HCT116 (cell line): ENCODE data around the gene SLC19A1. TPM values are rescaled to one million over a fixed set of nuclear protein-coding genes. Genes with fewer than 3 reads are reported as not detected.

Source experiments
- ATAC-seq: fragments of 200-7000 bp; cut with Tn5 transposase; 2 replicates; pipeline ENCODE4 v1.9.1; 2020; ENCODE audit warnings: mild to moderate bottlenecking, moderate library complexity
- BruUV-seq: library from RNA; stranded (reverse); fragments of 400-500 nt; replicated peaks from 2 replicates; lab custom pipeline; 2021; lab: Mats Ljungman, UMichigan
- CTCF ChIA-PET: fragments of 300-600 bp; sonication (Branson Sonifier 250); formaldehyde crosslinking; loops from one replicate; lab custom pipeline; 2021; ENCODE audit warnings: antibody characterized with exemption; lab: Charles Lee
- POLR2A ChIA-PET: fragments of 300-600, 350-600 bp; sonication (Branson Sonifier 250); formaldehyde crosslinking; loops from one replicate; lab custom pipeline; 2021; ENCODE audit warnings: antibody characterized with exemption; lab: Charles Lee
- RAD21 ChIA-PET, 2 experiments: fragments of 300-600 bp; sonication (Branson Sonifier 250); formaldehyde crosslinking; loops; one replicate each; lab custom pipeline; 2023; ENCODE audit warnings: low total read pairs in 2 of 2; ENCODE audit not compliant: uncharacterized antibody in 2 of 2, unreplicated experiment in 2 of 2, low non-redundant PET in 1 of 2; lab: Charles Lee
- DNase-seq: peaks from one replicate; pipeline ENCODE4 v3.0.0-alpha.2; 2010; ENCODE audit warnings: low read depth, low spot score
- H2AFZ ChIP-seq: fragments of 200-600 bp; shearing (Covaris generic), sonication (generic); 2 replicates; pipeline ENCODE4 v1.6.1; 2017; ENCODE audit warnings: low read depth, mixed run types, mixed read lengths, antibody characterized with exemption, low read length; ENCODE audit not compliant: poor library complexity, severe bottlenecking
- H3K27ac ChIP-seq: 2 replicates; pipeline ENCODE4 v1.5.1; 2012; ENCODE audit warnings: low read depth, low read length
- H3K27me3 ChIP-seq: fragments of 200-600 bp; sonication (generic); 2 replicates; pipeline ENCODE4 v1.6.1; 2016; ENCODE audit warnings: mixed run types, low read length, mixed read lengths; ENCODE audit not compliant: insufficient read depth
- H3K36me3 ChIP-seq, 2 experiments: fragments of 200-500 bp in 1 of 2; fragments of 200-600 bp in 1 of 2; sonication (Bioruptor generic) in 1 of 2; sonication (generic) in 1 of 2; 2 replicates each; pipeline versions ENCODE4 v1.5.1 to v1.6.1; 2014 to 2016; ENCODE audit warnings: low read length in 2 of 2, inconsistent platforms in 1 of 2, mixed read lengths in 1 of 2, mixed run types in 1 of 2; ENCODE audit not compliant: insufficient read depth in 2 of 2, control insufficient read depth in 1 of 2
- H3K4me1 ChIP-seq, 2 experiments: fragments of 200-600 bp in 1 of 2; sonication (generic) in 1 of 2; 2 replicates each; pipeline versions ENCODE4 v1.5.1 to v1.6.1; 2012 to 2017; ENCODE audit warnings: low read length in 2 of 2, inconsistent platforms in 1 of 2, mild to moderate bottlenecking in 1 of 2, mixed read lengths in 1 of 2, mixed run types in 1 of 2, moderate library complexity in 1 of 2; ENCODE audit not compliant: insufficient read depth in 2 of 2, control insufficient read depth in 1 of 2
- H3K4me2 ChIP-seq: fragments of 200-600 bp; sonication (generic); 2 replicates; pipeline ENCODE4 v1.6.1; 2017; ENCODE audit warnings: mixed run types, low read length, mixed read lengths
- H3K4me3 ChIP-seq, 2 experiments: fragments of 200-600 bp in 1 of 2; sonication (generic) in 1 of 2; replicated peaks in 1 of 2; 2 replicates each; pipeline ENCODE4 v1.5.1; 2011 to 2016; ENCODE audit warnings: low read length in 2 of 2, control low read depth in 1 of 2, low read depth in 1 of 2, mild to moderate bottlenecking in 1 of 2, mixed read lengths in 1 of 2, mixed run types in 1 of 2
- H3K79me2 ChIP-seq: fragments of 200-600 bp; sonication (generic); 2 replicates; pipeline ENCODE4 v1.6.1; 2017; ENCODE audit warnings: mild to moderate bottlenecking, mixed run types, low read length, moderate library complexity, mixed read lengths; ENCODE audit not compliant: insufficient read depth
- H3K9ac ChIP-seq: fragments of 200-600 bp; sonication (generic); 2 replicates; pipeline ENCODE4 v1.6.1; 2016; ENCODE audit warnings: low read length, mixed read lengths
- H3K9me2 ChIP-seq: fragments of 200-600 bp; sonication (generic), shearing (Covaris generic); 2 replicates; pipeline ENCODE4 v1.6.1; 2017; ENCODE audit warnings: mixed run types, mild to moderate bottlenecking, moderate library complexity; ENCODE audit not compliant: insufficient read depth
- H3K9me3 ChIP-seq, 2 experiments: fragments of 200-500 bp in 1 of 2; fragments of 200-600 bp in 1 of 2; sonication (Bioruptor generic) in 1 of 2; sonication (generic) in 1 of 2; 2 replicates each; pipeline ENCODE4 v1.6.1; 2014 to 2017; ENCODE audit warnings: low read length in 2 of 2, mixed read lengths in 2 of 2, inconsistent platforms in 1 of 2, low read depth in 1 of 2, mild to moderate bottlenecking in 1 of 2, mixed run types in 1 of 2, moderate library complexity in 1 of 2; ENCODE audit not compliant: control insufficient read depth in 1 of 2, insufficient read depth in 1 of 2
- H4K20me1 ChIP-seq: fragments of 200-600 bp; sonication (generic), shearing (Covaris generic); 2 replicates; pipeline ENCODE4 v1.6.1; 2017; ENCODE audit warnings: mixed run types, mild to moderate bottlenecking, moderate library complexity; ENCODE audit not compliant: insufficient read depth
- CBX3 ChIP-seq: IDR thresholded peaks from 2 replicates; pipeline ENCODE4 v1.6.1; 2012; ENCODE audit warnings: low read depth
- ELF1 ChIP-seq: IDR thresholded peaks from 2 replicates; pipeline ENCODE4 v1.6.1; 2012; ENCODE audit warnings: low read depth, borderline replicate concordance
- EZH2 ChIP-seq: fragments of 200-600 bp; sonication (generic); IDR thresholded peaks from 2 replicates; pipeline ENCODE4 v1.6.1; 2017; ENCODE audit warnings: antibody characterized with exemption, mixed run types
- FOSL1 ChIP-seq: IDR thresholded peaks from 2 replicates; pipeline ENCODE4 v1.6.1; 2012; ENCODE audit warnings: low read depth
- POLR2A ChIP-seq: IDR thresholded peaks from 2 replicates; pipeline ENCODE4 v1.7.0; 2011; ENCODE audit warnings: borderline replicate concordance; ENCODE audit not compliant: insufficient read depth, insufficient read length; ENCODE audit errors: extremely low read depth
- POLR2AphosphoS5 ChIP-seq: IDR thresholded peaks from 2 replicates; pipeline ENCODE4 v1.6.1; 2011; ENCODE audit warnings: mild to moderate bottlenecking, low read depth, low read length, moderate library complexity
- RAD21 ChIP-seq: IDR thresholded peaks from 2 replicates; pipeline ENCODE4 v1.6.1; 2012; ENCODE audit warnings: low read depth, mild to moderate bottlenecking
- SIN3A ChIP-seq: IDR thresholded peaks from 2 replicates; pipeline ENCODE4 v1.6.1; 2012; ENCODE audit warnings: low read depth
- ZNF274 ChIP-seq: fragments of 200-500 bp; sonication (Bioruptor generic); IDR thresholded peaks from 2 replicates; pipeline ENCODE4 v1.6.1; 2014; ENCODE audit warnings: mild to moderate bottlenecking, low read depth, low read length, inconsistent platforms
- intact Hi-C: fragments of 100-400 bp; cut with micrococcal nuclease; formaldehyde crosslinking; loops from 2 replicates; pipeline ENCODE4 v1.10.0; 2022
- total RNA-seq: library from RNA; stranded (reverse); gene quantifications from one replicate; pipeline ENCODE4 v1.2.1, GENCODE V29; 2021; ENCODE audit not compliant: unreplicated experiment
- TF ChIP-seq, protein P1 (sequence below): IDR thresholded peaks from 2 replicates; pipeline ENCODE4 v1.6.1; 2012
- TF ChIP-seq, protein P2 (sequence below), 3 experiments: fragments of 200-600 bp in 1 of 3; sonication (generic) in 1 of 3; IDR thresholded peaks in 2 of 3; conservative IDR thresholded peaks in 1 of 3; 2 replicates each; pipeline ENCODE4 v1.5.1; 2012 to 2017; ENCODE audit warnings: low read depth in 2 of 3, low read length in 2 of 3, antibody characterized with exemption in 1 of 3, borderline replicate concordance in 1 of 3, control low read depth in 1 of 3, mild to moderate bottlenecking in 1 of 3, mixed read lengths in 1 of 3, mixed run types in 1 of 3, moderate library complexity in 1 of 3; ENCODE audit not compliant: insufficient read depth in 1 of 3
- TF ChIP-seq, protein P3 (sequence below): IDR thresholded peaks from 2 replicates; pipeline ENCODE4 v1.6.1; 2012; ENCODE audit warnings: low read depth

Gene SLC19A1
- total RNA-seq, 1 experiment from 2014 or later, result 50.2 TPM

- intact Hi-C loops, result no loop called here
- H3K4me1 ChIP-seq, result peaks cover 0 to 6% of the 10 kb centered on the region in 2 experiments; a peak in 3 of 4 replicates
- H3K4me3 ChIP-seq, result no peak overlapping the region
These were observed 76.5 kb downstream of the SLC19A1 start for GRCh38 chr21:45465611-45466329.

More at GRCh38 chr21:45465611-45466329, 76.5 kb downstream of the SLC19A1 start:
- ATAC-seq, result no peak
- Histone ChIP-seq H3K9ac (no peak overlapping the region), H3K9me3 (no peaks in the 10 kb centered on the region), H4K20me1 (no peaks in the 10 kb centered on the region), H3K27me3 (no peaks in the 10 kb centered on the region), H3K9me2 (no peaks in the 10 kb centered on the region), H2AFZ (no peak overlapping the region), H3K27ac (no peak overlapping the region), H3K36me3 (peaks cover 0 to 5% of the 10 kb centered on the region in 2 experiments; a peak in 1 of 4 replicates), H3K4me2 (no peak overlapping the region), H3K79me2 (no peaks in the 10 kb centered on the region)
- no TSS peak for BruUV-seq
- CTCF ChIA-PET, result no interaction called here
- no peak for TF ChIP-seq EZH2
- TF ChIP-seq, protein P1, sequence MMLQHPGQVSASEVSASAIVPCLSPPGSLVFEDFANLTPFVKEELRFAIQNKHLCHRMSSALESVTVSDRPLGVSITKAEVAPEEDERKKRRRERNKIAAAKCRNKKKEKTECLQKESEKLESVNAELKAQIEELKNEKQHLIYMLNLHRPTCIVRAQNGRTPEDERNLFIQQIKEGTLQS, result no peak
- TF ChIP-seq POLR2AphosphoS5, result no peak
- TF ChIP-seq, protein P2, sequence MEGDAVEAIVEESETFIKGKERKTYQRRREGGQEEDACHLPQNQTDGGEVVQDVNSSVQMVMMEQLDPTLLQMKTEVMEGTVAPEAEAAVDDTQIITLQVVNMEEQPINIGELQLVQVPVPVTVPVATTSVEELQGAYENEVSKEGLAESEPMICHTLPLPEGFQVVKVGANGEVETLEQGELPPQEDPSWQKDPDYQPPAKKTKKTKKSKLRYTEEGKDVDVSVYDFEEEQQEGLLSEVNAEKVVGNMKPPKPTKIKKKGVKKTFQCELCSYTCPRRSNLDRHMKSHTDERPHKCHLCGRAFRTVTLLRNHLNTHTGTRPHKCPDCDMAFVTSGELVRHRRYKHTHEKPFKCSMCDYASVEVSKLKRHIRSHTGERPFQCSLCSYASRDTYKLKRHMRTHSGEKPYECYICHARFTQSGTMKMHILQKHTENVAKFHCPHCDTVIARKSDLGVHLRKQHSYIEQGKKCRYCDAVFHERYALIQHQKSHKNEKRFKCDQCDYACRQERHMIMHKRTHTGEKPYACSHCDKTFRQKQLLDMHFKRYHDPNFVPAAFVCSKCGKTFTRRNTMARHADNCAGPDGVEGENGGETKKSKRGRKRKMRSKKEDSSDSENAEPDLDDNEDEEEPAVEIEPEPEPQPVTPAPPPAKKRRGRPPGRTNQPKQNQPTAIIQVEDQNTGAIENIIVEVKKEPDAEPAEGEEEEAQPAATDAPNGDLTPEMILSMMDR (IDR thresholded peaks at IDR 0.05 in 2 of 3, conservative IDR thresholded peaks at IDR 0.05 in 1 of 3; ENCODE audit: borderline replicate concordance in 1 of 3, insufficient read depth in 1 of 3, low read depth in 2 of 3, low read length in 2 of 3), result no peak
- no peak for TF ChIP-seq SIN3A
- TF ChIP-seq CBX3, result no peak
- no peak for TF ChIP-seq FOSL1
- TF ChIP-seq RAD21, result no peak
- TF ChIP-seq POLR2A, result no peak
- no peak for TF ChIP-seq ELF1
- TF ChIP-seq, protein P3, sequence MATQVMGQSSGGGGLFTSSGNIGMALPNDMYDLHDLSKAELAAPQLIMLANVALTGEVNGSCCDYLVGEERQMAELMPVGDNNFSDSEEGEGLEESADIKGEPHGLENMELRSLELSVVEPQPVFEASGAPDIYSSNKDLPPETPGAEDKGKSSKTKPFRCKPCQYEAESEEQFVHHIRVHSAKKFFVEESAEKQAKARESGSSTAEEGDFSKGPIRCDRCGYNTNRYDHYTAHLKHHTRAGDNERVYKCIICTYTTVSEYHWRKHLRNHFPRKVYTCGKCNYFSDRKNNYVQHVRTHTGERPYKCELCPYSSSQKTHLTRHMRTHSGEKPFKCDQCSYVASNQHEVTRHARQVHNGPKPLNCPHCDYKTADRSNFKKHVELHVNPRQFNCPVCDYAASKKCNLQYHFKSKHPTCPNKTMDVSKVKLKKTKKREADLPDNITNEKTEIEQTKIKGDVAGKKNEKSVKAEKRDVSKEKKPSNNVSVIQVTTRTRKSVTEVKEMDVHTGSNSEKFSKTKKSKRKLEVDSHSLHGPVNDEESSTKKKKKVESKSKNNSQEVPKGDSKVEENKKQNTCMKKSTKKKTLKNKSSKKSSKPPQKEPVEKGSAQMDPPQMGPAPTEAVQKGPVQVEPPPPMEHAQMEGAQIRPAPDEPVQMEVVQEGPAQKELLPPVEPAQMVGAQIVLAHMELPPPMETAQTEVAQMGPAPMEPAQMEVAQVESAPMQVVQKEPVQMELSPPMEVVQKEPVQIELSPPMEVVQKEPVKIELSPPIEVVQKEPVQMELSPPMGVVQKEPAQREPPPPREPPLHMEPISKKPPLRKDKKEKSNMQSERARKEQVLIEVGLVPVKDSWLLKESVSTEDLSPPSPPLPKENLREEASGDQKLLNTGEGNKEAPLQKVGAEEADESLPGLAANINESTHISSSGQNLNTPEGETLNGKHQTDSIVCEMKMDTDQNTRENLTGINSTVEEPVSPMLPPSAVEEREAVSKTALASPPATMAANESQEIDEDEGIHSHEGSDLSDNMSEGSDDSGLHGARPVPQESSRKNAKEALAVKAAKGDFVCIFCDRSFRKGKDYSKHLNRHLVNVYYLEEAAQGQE, result no peak
- TF ChIP-seq ZNF274, result no peak
- POLR2A ChIA-PET, result no interaction called here
- DNase-seq, result no peak
- RAD21 ChIA-PET, result no interaction called here
